Dermis microvascular lymphatic vessel endothelial cell (primary cell): ENCODE data around the gene OR6C1. TPM values are rescaled to one million over a fixed set of nuclear protein-coding genes. Genes with fewer than 3 reads are reported as not detected.
"Not testable (repeated sequence)": the region's sequence is repeated elsewhere in the genome, so short reads cannot be mapped to it uniquely, and the experiment has no call there.

Experiments
- DNase-seq, 2 donors: peaks; one replicate each; pipeline versions ENCODE4 v3.0.0 to v3.0.0-alpha.2; 2010; ENCODE audit warnings: low read depth in 2 of 2
- total RNA-seq: library from RNA; depleted of rRNA; stranded (reverse); fragments of >200 nt; gene quantifications from 2 replicates; pipeline ENCODE4 v1.2.1, GENCODE V29; 2014

Gene OR6C1
- total RNA-seq: not detected in 2 replicates

DNA sequence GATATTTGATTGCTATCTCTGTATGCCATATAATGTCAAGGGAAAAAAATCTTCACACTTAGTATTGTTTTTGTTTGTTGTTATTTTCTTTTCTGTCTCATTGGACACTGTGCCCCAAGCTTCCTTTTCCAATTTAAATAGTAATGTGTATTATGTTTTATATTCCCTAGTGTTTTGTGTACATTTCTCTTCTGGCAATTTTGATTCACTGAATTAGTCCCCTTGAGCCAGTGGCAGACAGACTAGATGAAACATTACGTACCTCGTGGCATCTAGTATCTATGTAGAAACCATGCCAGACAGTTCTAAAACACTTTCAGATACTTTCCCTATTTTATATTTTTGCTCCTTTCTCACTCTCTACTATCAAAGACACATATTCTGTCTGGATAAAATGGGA is at the start of gene OR6C1:
Gene OR6C1, plus strand, starts transcription at position 301 of the 400 bp plus-strand sequence. CDS start 6,257 bp downstream, outside the sequence.
- DNase-seq: no peak

DNA sequence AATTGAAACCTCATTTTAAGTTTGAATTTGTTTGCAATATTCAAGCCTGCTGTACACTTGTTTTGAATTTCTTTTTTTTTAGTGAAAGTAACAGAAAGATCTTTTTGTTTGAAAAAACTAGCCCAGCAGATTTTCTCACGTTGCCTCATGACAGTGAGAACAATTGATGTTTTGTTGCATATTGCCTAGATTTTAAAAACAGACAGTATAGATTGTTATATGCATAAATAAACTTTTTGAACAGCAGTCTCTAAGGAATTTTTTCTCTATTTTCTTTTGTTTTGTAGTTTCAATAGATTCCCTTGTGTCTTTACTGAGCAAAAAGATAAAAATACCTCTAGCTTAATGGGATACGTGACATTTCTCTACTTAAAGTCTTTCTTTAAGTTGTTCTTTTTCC is 33.2 kb upstream of the OR6C1 start:
- DNase-seq: no peak

DNA sequence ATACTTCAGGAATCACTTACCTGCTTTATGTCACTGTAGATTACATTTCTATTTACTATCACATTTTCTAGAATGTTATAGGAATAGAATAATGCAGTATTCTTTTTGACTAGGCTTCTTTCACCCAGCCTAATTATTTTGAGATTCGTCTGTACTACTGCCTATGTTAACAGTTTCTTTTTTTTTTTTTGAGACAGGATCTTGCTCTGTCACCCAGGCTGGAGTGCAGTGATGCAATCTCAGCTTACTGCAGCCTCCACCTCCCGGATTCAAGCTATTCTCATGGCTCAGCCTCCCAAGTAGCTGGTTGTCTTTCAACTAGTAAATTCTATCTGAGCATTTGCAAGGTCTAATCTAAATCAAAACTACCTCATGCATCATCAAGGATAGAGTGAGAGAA is 24.1 kb upstream of the OR6C1 start:
- no peak for DNase-seq

DNA sequence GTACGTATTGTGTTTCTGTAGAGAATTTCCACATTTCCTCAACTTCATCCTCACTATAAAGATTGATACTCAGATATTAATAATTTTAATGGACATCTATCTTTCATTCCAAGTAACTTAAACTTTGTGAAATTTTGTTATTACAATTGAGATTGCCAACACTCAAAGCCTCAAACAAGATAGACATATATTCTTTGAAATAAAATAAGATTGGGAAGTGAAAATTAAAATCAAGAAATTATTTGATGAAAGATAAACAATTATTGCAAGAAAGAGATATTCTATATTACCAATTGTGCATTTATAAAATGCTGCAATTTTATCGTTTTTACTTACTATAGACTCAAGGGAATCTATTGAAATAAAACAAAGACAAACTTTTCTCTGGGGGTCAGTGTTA is 17.7 kb upstream of the OR6C1 start, which contains the start of gene OR6C6:
Gene OR6C6, minus strand, starts transcription at position 101 of the 400 bp plus-strand sequence. CDS start 1,337 bp downstream, outside the sequence.
- no peak for DNase-seq

DNA sequence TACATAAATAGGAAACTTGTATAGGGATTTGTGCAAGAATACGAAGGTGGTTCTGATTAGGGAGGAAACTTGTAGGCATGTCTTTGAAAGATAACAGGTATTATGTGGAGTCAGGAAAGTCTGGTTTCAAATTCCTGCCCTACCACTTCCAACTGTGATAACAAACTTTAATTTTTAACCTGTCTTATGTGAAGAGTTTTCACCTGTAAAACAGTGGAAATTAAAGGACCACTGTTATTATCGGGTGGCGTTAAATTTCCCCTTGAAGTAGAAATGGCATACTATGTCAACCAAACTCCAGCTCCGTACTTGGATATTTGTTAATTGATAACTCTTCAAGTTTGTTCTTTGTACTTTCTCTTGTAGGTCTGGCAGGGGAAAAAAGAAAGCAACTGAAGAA is 6.1 kb downstream of the OR6C1 start:
- no peak for DNase-seq

DNA sequence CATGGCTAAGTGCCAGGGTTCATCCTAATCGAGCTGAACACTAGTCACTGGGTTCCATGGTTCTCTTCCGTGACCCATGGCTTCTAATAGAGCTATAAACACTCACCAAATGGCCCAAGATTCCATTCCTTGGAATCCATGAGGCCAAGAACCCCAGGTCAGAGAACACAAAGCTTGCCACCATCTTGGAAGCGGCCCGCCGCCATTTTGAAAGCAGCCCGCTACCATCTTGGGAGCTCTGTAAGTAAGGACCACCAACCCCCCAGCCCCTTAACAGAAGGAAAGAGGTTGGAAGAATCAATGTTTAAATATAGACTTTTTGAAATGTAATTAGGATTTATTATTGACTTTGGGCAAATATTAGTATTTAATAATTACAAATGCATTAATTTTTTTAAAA is 11.7 kb downstream of the OR6C1 start:
- not testable (repeated sequence) for DNase-seq

DNA sequence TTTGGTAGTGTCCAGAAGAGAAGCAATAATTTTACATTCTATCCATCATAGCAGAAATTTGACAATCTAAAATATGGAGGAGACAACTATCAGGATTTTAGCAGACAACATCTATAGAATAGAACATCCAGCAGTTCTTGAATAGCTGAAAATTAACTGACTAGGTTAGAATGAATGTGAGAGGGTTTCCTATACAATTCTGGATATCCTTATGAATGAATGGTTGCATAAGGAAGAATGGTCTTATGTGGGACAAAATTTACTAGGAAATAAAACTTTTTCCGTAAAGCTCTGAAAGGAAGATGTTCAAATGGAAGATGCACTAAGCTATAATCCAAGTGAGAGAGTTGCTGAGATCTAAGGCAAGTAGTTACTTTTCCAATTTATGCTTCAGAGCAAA is 16.3 kb downstream of the OR6C1 start, which contains the start of gene OR6C3:
Gene OR6C3, plus strand, starts transcription at position 301 of the 400 bp plus-strand sequence. CDS start 955 bp downstream, outside the sequence.
- no peak for DNase-seq

DNA sequence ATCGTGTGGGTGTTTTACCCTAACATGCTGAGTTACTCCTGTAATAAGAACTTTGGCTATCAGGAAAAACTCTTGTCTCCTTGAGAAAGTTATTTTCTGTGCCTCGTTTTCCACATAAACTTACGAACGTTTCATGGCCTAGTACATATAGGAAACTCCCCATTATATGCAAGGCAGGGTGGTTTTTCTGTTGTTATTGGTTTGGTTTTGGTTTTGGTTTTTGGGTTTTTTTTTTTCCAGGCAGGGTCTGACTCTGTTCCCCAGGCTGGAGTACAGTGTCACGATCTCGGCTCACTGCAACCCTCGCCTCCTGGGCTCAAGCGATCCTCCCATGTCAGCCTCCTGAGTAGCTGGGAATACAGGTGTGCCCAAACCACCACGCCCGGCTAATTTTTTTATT is 21.9 kb downstream of the OR6C1 start:
- DNase-seq: no peak

DNA sequence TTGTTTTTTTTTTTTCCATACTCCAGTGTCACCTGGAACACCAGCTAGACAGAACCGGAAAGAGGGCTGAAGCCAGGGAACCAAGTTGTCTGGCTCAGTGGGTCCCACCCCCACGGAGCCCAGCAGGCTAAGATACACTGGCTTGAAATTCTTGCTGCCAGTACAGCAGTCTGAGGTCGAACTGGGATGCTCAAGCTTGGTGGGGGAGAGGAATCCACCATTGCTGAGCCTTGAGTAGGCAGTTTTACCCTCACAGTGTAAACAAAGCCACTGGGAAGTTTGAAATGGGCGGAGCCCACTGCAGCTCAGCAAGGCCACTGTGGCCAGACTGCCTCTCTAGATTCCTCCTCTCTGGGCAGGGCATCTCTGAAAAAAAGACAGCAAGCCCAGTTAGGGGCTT is 41.2 kb downstream of the OR6C1 start:
- not testable (repeated sequence) for DNase-seq

DNA sequence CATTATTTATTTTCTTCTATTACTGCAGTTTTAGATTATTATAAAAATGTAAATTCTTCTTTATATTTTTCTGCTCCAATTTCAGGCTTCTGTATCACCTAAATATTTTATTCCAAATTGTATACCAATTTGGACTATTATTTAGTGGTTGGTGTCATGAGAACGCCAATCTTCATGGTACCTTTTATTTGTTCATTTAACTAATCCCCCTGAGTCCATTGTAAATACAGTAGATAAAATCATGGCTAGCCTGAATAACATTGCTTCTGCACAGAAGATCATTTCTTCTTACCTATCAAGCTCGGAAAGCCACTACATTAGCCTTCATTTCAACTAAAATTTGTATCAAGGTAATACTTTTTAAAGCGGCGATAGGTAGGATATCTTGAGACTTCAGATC is 48.5 kb downstream of the OR6C1 start, which contains the start of gene OR6C75:
Gene OR6C75, plus strand, starts transcription at position 301 of the 400 bp plus-strand sequence. CDS start 2,136 bp downstream, outside the sequence.
- DNase-seq: no peak

DNA sequence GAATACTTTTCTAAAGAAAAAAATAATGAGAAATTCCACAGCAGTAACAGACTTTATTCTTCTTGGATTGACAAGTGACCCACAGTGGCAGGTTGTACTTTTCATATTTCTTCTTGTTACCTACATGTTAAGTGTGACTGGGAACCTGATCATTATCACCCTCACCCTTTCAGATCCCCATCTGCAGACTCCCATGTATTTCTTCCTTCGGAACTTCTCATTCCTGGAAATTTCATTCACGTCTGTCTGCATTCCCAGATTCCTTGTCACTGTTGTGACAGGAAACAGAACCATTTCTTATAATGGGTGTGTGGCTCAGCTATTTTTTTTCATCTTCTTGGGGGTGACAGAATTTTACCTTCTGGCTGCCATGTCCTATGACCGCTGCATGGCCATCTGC is 50.9 kb downstream of the OR6C1 start:
- no peak for DNase-seq

Other genes with a start within 250 kb of the OR6C1 start
- gene OR9K2, start 187.9 kb upstream of the OR6C1 start, total RNA-seq: not detected in 2 replicates
- gene OR10A7, start 93.3 kb upstream of the OR6C1 start, total RNA-seq: not detected in 2 replicates
- not detected in 2 replicates for gene OR6C74, start 69.7 kb upstream of the OR6C1 start, total RNA-seq
- gene OR6C6, start 17.8 kb upstream of the OR6C1 start, total RNA-seq: not detected in 2 replicates
- not detected in 2 replicates for gene OR6C3, start 16.4 kb downstream of the OR6C1 start, total RNA-seq
- gene OR6C75, start 48.6 kb downstream of the OR6C1 start, total RNA-seq: not detected in 2 replicates
- gene OR6C65, start 86.2 kb downstream of the OR6C1 start, total RNA-seq: not detected in 2 replicates
- not detected in 2 replicates for gene OR6C76, start 111.9 kb downstream of the OR6C1 start, total RNA-seq
- not detected in 2 replicates for gene OR6C2, start 129.7 kb downstream of the OR6C1 start, total RNA-seq
- not detected in 2 replicates for gene OR6C70, start 155.8 kb downstream of the OR6C1 start, total RNA-seq
- not detected in 2 replicates for gene OR6C68, start 178.0 kb downstream of the OR6C1 start, total RNA-seq
- not detected in 2 replicates for gene OR6C4, start 235.3 kb downstream of the OR6C1 start, total RNA-seq